Panc1 (cell line): ENCODE results near the gene OBP2A. TPM values are rescaled to one million over a fixed set of nuclear protein-coding genes. Genes with fewer than 3 reads are reported as not detected.

ENCODE experiments used
- ATAC-seq: fragments of 200-7000 bp; cut with Tn5 transposase; 2 replicates; pipeline ENCODE4 v1.9.1; 2020; ENCODE audit warnings: mild to moderate bottlenecking, moderate library complexity
- BruUV-seq: library from RNA; stranded (reverse); fragments of 400-500 nt; replicated peaks from 2 replicates; lab custom pipeline; 2021; lab: Mats Ljungman, UMichigan
- CTCF ChIA-PET: fragments of 300-600 bp; sonication (Branson Sonifier 250); formaldehyde crosslinking; loops from one replicate; lab custom pipeline; 2022; ENCODE audit warnings: antibody characterized with exemption; lab: Charles Lee
- POLR2A ChIA-PET: fragments of 300-600 bp; sonication (Branson Sonifier 250); formaldehyde crosslinking; loops from one replicate; lab custom pipeline; 2022; ENCODE audit warnings: antibody characterized with exemption; lab: Charles Lee
- DNase-seq: peaks from one replicate; pipeline ENCODE4 v3.0.0-alpha.2; 2010; ENCODE audit warnings: low read depth, low spot score
- H3K27ac ChIP-seq: 2 replicates; pipeline ENCODE4 v1.5.1; 2011; ENCODE audit warnings: mild to moderate bottlenecking, low read length, inconsistent platforms
- H3K27me3 ChIP-seq: fragments of 200-500 bp; sonication (Bioruptor generic); 2 replicates; pipeline ENCODE4 v1.6.0; 2014; ENCODE audit warnings: low read length, inconsistent platforms; ENCODE audit not compliant: control insufficient read depth, insufficient read depth
- H3K36me3 ChIP-seq: fragments of 200-500 bp; sonication (Bioruptor generic); 2 replicates; pipeline ENCODE4 v1.5.1; 2014; ENCODE audit warnings: inconsistent platforms, mild to moderate bottlenecking, low read length, moderate library complexity; ENCODE audit not compliant: control insufficient read depth, insufficient read depth
- H3K4me1 ChIP-seq: 2 replicates; pipeline ENCODE4 v1.5.1; 2011; ENCODE audit warnings: inconsistent platforms, mild to moderate bottlenecking, low read length, moderate library complexity; ENCODE audit not compliant: control insufficient read depth, insufficient read depth
- H3K4me3 ChIP-seq, 2 experiments: 2 replicates each; pipeline ENCODE4 v1.5.1; 2011 to 2012; ENCODE audit warnings: low read depth in 2 of 2, low read length in 2 of 2, mild to moderate bottlenecking in 2 of 2, inconsistent platforms in 1 of 2, moderate library complexity in 1 of 2
- H3K9me3 ChIP-seq: fragments of 200-500 bp; sonication (Bioruptor generic); 2 replicates; pipeline ENCODE4 v1.5.1; 2014; ENCODE audit warnings: low read depth, mild to moderate bottlenecking, inconsistent platforms, low read length, moderate library complexity; ENCODE audit not compliant: control insufficient read depth, insufficient read depth
- POLR2AphosphoS5 ChIP-seq: IDR thresholded peaks from 2 replicates; pipeline ENCODE4 v1.6.1; 2012; ENCODE audit warnings: mild to moderate bottlenecking, low read depth, low read length, moderate library complexity
- SIN3A ChIP-seq: IDR thresholded peaks from 2 replicates; pipeline ENCODE4 v1.6.1; 2012; ENCODE audit warnings: low read depth, mild to moderate bottlenecking, low read length, moderate library complexity, borderline replicate concordance; ENCODE audit not compliant: insufficient read depth
- TCF7L2 ChIP-seq: IDR thresholded peaks from 2 replicates; pipeline ENCODE4 v1.6.1; 2011; ENCODE audit warnings: mild to moderate bottlenecking, low read depth, low read length, inconsistent platforms
- in situ Hi-C: cut with HindIII; loops from 2 replicates; pipeline ENCODE4 v1.10.0; 2016; ENCODE audit warnings: low sequenced_read_pairs, low pct_unique_long_range_greater_than_20kb
- intact Hi-C: fragments of 100-400 bp; cut with micrococcal nuclease; formaldehyde crosslinking; loops from one replicate; pipeline ENCODE4 v1.10.0; 2022; ENCODE audit not compliant: unreplicated experiment
- total RNA-seq: library from RNA; stranded (reverse); gene quantifications from one replicate; pipeline ENCODE4 v1.2.1, GENCODE V29; 2021; ENCODE audit not compliant: unreplicated experiment
- TF ChIP-seq, protein P1 (sequence below), 2 experiments: IDR thresholded peaks; 2 replicates each; pipeline ENCODE4 v1.6.1; 2011 to 2012; ENCODE audit warnings: low read depth in 2 of 2, control low read depth in 1 of 2, low read length in 1 of 2, mild to moderate bottlenecking in 1 of 2, moderate library complexity in 1 of 2; ENCODE audit not compliant: insufficient read depth in 1 of 2
- TF ChIP-seq, protein P2 (sequence below): fragments of 450-650 bp; IDR thresholded peaks from 2 replicates; pipeline ENCODE4 v1.5.1; 2017; ENCODE audit warnings: mild to moderate bottlenecking

The OBP2A gene
- total RNA-seq, 1 experiment from 2014 or later: not detected

DNA sequence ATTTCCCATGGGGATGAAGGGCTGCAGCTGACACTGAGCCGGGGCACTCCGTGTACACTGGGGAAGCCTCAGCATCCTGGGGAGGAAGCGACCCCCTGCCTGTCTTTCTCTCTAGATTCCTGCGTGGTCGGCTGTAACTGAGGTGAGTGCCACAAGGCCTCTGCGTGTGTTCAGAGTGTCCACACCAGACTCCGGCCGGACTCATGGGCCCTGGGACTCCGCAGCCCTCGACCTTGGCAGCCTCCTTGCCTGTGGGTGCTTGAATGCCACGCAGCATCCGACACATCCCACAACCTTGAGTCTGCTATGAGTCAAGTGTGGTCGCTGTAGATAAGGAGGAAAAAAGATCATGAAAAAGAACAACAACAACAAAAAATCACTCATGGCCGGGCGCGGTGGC lies 39.0 kb downstream of the OBP2A start:
- ATAC-seq (no peak), DNase-seq (no peak)
- H3K27ac ChIP-seq: no peak overlapping the region
- H3K4me1 ChIP-seq: no peaks in the 10 kb centered on the region
- no peaks in the 10 kb centered on the region for H3K36me3 ChIP-seq
- no peaks in the 10 kb centered on the region for H3K9me3 ChIP-seq
- intact Hi-C loops: no loop called here
- ChIA-PET POLR2A (no interaction called here), CTCF (no interaction called here)
- no TSS peak for BruUV-seq
- no peaks in the 10 kb centered on the region for H3K27me3 ChIP-seq
- H3K4me3 ChIP-seq: no peak overlapping the region
- TF ChIP-seq, protein P1, sequence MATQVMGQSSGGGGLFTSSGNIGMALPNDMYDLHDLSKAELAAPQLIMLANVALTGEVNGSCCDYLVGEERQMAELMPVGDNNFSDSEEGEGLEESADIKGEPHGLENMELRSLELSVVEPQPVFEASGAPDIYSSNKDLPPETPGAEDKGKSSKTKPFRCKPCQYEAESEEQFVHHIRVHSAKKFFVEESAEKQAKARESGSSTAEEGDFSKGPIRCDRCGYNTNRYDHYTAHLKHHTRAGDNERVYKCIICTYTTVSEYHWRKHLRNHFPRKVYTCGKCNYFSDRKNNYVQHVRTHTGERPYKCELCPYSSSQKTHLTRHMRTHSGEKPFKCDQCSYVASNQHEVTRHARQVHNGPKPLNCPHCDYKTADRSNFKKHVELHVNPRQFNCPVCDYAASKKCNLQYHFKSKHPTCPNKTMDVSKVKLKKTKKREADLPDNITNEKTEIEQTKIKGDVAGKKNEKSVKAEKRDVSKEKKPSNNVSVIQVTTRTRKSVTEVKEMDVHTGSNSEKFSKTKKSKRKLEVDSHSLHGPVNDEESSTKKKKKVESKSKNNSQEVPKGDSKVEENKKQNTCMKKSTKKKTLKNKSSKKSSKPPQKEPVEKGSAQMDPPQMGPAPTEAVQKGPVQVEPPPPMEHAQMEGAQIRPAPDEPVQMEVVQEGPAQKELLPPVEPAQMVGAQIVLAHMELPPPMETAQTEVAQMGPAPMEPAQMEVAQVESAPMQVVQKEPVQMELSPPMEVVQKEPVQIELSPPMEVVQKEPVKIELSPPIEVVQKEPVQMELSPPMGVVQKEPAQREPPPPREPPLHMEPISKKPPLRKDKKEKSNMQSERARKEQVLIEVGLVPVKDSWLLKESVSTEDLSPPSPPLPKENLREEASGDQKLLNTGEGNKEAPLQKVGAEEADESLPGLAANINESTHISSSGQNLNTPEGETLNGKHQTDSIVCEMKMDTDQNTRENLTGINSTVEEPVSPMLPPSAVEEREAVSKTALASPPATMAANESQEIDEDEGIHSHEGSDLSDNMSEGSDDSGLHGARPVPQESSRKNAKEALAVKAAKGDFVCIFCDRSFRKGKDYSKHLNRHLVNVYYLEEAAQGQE (IDR thresholded peaks at IDR 0.05; ENCODE audit: insufficient read depth in 1 of 2, low read depth in 2 of 2, low read length in 1 of 2): no peak
- TF ChIP-seq, protein P2, sequence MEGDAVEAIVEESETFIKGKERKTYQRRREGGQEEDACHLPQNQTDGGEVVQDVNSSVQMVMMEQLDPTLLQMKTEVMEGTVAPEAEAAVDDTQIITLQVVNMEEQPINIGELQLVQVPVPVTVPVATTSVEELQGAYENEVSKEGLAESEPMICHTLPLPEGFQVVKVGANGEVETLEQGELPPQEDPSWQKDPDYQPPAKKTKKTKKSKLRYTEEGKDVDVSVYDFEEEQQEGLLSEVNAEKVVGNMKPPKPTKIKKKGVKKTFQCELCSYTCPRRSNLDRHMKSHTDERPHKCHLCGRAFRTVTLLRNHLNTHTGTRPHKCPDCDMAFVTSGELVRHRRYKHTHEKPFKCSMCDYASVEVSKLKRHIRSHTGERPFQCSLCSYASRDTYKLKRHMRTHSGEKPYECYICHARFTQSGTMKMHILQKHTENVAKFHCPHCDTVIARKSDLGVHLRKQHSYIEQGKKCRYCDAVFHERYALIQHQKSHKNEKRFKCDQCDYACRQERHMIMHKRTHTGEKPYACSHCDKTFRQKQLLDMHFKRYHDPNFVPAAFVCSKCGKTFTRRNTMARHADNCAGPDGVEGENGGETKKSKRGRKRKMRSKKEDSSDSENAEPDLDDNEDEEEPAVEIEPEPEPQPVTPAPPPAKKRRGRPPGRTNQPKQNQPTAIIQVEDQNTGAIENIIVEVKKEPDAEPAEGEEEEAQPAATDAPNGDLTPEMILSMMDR: no peak
- TF ChIP-seq POLR2AphosphoS5 (no peak), TCF7L2 (no peak), SIN3A (no peak)
- in situ Hi-C loops: no loop called here

DNA sequence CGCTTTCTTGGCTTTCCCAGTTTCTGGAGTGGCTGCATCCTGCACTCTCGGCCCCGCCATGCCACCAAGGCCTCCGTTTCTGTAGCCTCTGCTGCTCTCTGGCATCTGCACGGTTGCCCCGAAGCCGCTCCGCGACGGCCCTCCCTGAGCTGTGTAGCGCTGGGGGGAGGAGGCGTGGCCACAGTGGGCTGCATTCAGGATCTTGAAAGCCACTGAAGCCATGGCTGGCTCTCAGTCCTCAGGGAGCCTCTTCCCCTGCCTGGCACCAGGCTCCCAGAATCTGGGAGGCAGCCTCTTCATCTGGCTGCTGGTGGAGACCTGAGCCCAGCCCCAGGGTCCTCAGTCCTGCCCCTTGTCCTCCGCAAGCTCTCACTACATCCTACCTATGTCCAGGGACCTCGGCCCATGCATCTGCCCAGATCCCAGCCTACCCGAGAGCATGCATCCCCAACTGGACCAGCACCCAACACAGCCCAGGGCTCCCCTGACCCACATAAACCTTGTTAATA lies 40.7 kb downstream of the OBP2A start:
- no peak overlapping the region for H3K4me3 ChIP-seq
- in situ Hi-C loops: no loop called here
- intact Hi-C loops: no loop called here
- DNase-seq (no peak), ATAC-seq (no peak)
- POLR2A ChIA-PET: no interaction called here
- BruUV-seq: no TSS peak
- no peaks in the 10 kb centered on the region for H3K36me3 ChIP-seq
- H3K27me3 ChIP-seq: no peaks in the 10 kb centered on the region
- no peak overlapping the region for H3K27ac ChIP-seq
- no peaks in the 10 kb centered on the region for H3K4me1 ChIP-seq
- H3K9me3 ChIP-seq: no peaks in the 10 kb centered on the region
- TF ChIP-seq POLR2AphosphoS5: no peak
- CTCF ChIA-PET: no interaction called here

DNA sequence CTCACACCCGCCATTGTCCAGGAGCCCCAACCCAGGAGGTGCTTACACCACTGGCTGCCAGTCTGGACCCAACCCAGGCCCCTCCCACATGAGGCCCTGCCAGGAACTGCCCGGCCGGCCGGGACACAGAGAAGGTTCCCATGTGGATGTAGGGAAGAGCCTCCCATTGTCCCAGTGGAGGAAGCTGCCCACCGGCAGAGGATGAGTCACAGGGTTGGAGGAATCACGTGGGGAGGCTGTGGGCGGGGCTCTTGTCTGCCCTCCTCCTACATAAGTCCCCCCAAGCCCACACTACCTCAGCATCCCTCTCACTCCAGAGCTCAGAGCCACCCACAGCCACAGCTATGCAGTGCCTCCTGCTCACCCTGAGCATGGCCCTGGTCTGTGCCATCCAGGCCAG lies 41.7 kb downstream of the OBP2A start:
- CTCF ChIA-PET: no interaction called here
- POLR2A ChIA-PET: no interaction called here
- H3K4me3 ChIP-seq: no peak overlapping the region
- no peaks in the 10 kb centered on the region for H3K36me3 ChIP-seq
- no peak overlapping the region for H3K27ac ChIP-seq
- BruUV-seq: no TSS peak
- intact Hi-C loops (no loop called here), in situ Hi-C loops (no loop called here)
- no peaks in the 10 kb centered on the region for H3K9me3 ChIP-seq
- H3K4me1 ChIP-seq: no peaks in the 10 kb centered on the region
- ATAC-seq (no peak), DNase-seq (no peak)
- TF ChIP-seq POLR2AphosphoS5 (no peak), TCF7L2 (no peak), SIN3A (no peak)
- TF ChIP-seq, protein P2: no peak
- TF ChIP-seq, protein P1 (IDR thresholded peaks at IDR 0.05; ENCODE audit: insufficient read depth in 1 of 2, low read depth in 2 of 2, low read length in 1 of 2): no peak
- H3K27me3 ChIP-seq: no peaks in the 10 kb centered on the region
